Suprapubic skin (tissue), 4 donors: ENCODE measurements around the gene PTPRD. TPM values are rescaled to one million over a fixed set of nuclear protein-coding genes. Genes with fewer than 3 reads are reported as not detected.

Experiments used
- DNase-seq, 2 donors: peaks; one replicate each; pipeline ENCODE4 v3.0.0-alpha.2; 2019; ENCODE audit warnings: low spot score in 2 of 2
- H3K27ac ChIP-seq: fragments of 200-600 bp; sonication (generic); one replicate; pipeline ENCODE4 v1.5.1; 2019
- H3K27me3 ChIP-seq: fragments of 200-600 bp; sonication (generic); one replicate; pipeline ENCODE4 v1.5.1; 2019
- H3K36me3 ChIP-seq: fragments of 200-600 bp; sonication (generic); one replicate; pipeline ENCODE4 v1.5.1; 2019
- H3K4me1 ChIP-seq: fragments of 200-600 bp; sonication (generic); one replicate; pipeline ENCODE4 v1.5.1; 2019
- H3K4me3 ChIP-seq: fragments of 200-600 bp; sonication (generic); one replicate; pipeline ENCODE4 v1.5.1; 2019; ENCODE audit warnings: mild to moderate bottlenecking
- H3K9me3 ChIP-seq: fragments of 200-600 bp; sonication (generic); one replicate; pipeline ENCODE4 v1.5.1; 2019
- EP300 ChIP-seq: sonication (generic); formaldehyde crosslinking; IDR thresholded peaks from one replicate; pipeline ENCODE4 v1.6.1; 2017; ENCODE audit warnings: antibody characterized with exemption
- POLR2A ChIP-seq, 2 donors: fragments of 450-650 bp; IDR thresholded peaks; one replicate each; pipeline ENCODE4 v1.6.1; 2017; ENCODE audit warnings: antibody characterized with exemption in 2 of 2, mild to moderate bottlenecking in 2 of 2, moderate library complexity in 2 of 2
- POLR2AphosphoS5 ChIP-seq, 3 donors: sonication (generic); formaldehyde crosslinking; IDR thresholded peaks; one replicate each; pipeline ENCODE4 v1.6.1; 2017; ENCODE audit warnings: antibody characterized with exemption in 3 of 3
- WGBS: methylation state at CpG from one replicate; pipeline ENCODE4 v1.1.5; 2018; 5-methylcytosine and 5-hydroxymethylcytosine counted together
- total RNA-seq, 4 donors: library from RNA; depleted of rRNA; stranded (reverse); fragments of >200 nt; gene quantifications; one replicate each; pipeline ENCODE4 v1.1.0, GENCODE V29; 2016
- TF ChIP-seq, protein P1 (sequence below), 2 donors: fragments of 200-600 bp in 1 of 2; fragments of 450-650 bp in 1 of 2; sonication (generic) in 1 of 2; IDR thresholded peaks; one replicate each; pipeline ENCODE4 v1.5.1; 2016 to 2019; ENCODE audit warnings: antibody characterized with exemption in 2 of 2, mild to moderate bottlenecking in 1 of 2, moderate library complexity in 1 of 2

PTPRD gene
- total RNA-seq, 4 donors from 2014 or later = 0.49 to 3.3 (median 2.5) TPM

DNA sequence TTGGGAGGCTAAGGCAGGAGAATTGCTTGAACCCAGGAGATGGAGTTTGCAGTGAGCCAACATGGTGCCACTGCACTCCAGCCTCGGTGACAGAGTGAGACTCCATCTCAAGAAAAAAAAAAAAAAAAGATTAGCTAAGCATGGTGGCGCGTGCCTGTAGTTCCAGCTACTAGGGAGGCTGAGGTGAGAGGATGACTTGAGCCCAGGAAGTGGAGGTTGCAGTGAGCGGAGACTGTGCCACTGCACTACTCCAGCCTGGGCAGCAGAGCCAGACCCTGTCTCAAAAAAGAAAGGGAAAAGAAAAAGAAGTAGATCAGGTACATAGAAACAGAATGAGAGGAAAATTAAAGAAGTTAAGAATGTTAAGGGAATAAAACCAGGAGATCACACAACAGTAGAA, 1886.1 kb downstream of the PTPRD start:
- no peak for DNase-seq

DNA sequence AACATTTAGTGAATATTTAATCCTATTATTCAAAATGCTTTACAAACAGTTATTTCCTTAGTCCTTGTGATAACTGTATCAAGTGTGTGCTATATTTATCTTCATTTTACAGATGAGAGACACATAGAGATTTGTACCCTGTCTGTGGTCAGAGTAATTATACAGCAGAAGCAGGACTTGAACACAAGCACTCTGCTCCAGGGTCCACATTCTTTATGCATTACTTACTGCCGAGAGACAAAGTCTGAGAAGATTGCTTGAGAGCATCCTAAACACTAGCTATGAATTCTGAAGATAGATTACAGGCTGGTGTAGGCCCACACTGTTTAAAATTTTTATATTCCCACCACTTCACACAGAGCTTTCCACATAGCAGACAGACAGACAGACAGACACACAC, 1887.2 kb downstream of the PTPRD start:
- no peak for DNase-seq
- Histone ChIP-seq H3K36me3 (no peaks in the 10 kb centered on the region), H3K4me3 (no peak overlapping the region), H3K4me1 (no peaks in the 10 kb centered on the region), H3K27me3 (no peaks in the 10 kb centered on the region), H3K9me3 (no peaks in the 10 kb centered on the region), H3K27ac (no peak overlapping the region)
- TF ChIP-seq, protein P1, sequence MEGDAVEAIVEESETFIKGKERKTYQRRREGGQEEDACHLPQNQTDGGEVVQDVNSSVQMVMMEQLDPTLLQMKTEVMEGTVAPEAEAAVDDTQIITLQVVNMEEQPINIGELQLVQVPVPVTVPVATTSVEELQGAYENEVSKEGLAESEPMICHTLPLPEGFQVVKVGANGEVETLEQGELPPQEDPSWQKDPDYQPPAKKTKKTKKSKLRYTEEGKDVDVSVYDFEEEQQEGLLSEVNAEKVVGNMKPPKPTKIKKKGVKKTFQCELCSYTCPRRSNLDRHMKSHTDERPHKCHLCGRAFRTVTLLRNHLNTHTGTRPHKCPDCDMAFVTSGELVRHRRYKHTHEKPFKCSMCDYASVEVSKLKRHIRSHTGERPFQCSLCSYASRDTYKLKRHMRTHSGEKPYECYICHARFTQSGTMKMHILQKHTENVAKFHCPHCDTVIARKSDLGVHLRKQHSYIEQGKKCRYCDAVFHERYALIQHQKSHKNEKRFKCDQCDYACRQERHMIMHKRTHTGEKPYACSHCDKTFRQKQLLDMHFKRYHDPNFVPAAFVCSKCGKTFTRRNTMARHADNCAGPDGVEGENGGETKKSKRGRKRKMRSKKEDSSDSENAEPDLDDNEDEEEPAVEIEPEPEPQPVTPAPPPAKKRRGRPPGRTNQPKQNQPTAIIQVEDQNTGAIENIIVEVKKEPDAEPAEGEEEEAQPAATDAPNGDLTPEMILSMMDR (IDR thresholded peaks at IDR 0.05) = no peak
- TF ChIP-seq EP300 (no peak), POLR2AphosphoS5 (IDR thresholded peaks at IDR 0.05) (no peak), POLR2A (IDR thresholded peaks at IDR 0.05) (no peak)
- 29% methylated on average over 1 of the region's 1 CpG for WGBS

More for the DNA sequence above, 1886.1 kb downstream of the PTPRD start:
- no peaks in the 10 kb centered on the region for H3K9me3 ChIP-seq
- no peaks in the 10 kb centered on the region for H3K27me3 ChIP-seq
- no peaks in the 10 kb centered on the region for H3K36me3 ChIP-seq
- no peak overlapping the region for H3K27ac ChIP-seq
- no peak overlapping the region for H3K4me3 ChIP-seq
- WGBS = 97% methylated on average over 4 of the region's 4 CpGs
- TF ChIP-seq POLR2AphosphoS5 (IDR thresholded peaks at IDR 0.05) = no peak
- no peak for TF ChIP-seq POLR2A (IDR thresholded peaks at IDR 0.05)
- no peak for TF ChIP-seq EP300
- TF ChIP-seq, protein P1 (IDR thresholded peaks at IDR 0.05) = no peak
- no peaks in the 10 kb centered on the region for H3K4me1 ChIP-seq

DNA sequence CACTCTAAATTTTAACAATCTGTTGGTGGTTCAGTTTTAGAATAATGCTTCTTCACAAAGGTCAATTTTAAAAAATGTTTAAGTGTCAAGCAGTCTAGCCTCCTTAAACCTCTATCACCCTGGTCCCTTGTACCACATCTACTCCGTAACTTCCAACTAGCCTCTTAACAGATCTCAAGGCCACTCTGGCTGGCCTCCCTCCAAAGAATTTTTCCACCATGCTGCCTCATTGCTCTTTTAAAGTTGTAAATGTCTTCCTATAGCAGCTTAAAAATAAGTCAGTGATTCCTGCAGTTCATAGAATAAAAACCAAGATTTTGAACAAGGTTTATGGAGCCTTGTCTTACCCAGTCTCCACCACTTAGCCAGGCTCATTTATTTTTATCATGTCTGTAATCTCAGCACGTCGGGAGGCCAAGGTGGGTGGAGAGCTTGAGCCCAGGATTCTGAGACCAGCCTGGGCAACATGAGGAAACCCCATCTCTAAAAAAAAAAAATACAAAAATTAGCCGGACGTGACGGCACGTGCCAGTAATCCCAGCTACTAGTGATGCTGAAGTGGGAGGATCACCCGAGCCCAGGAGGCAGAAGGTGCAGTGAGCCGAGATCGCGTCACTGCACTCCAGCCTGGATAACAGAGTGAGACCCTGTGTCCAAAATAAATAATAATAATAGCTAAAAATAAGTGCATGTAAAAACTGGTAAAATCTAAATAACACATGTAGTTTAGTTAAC, 1888.4 kb downstream of the PTPRD start:
- no peak overlapping the region for H3K4me3 ChIP-seq
- no peaks in the 10 kb centered on the region for H3K27me3 ChIP-seq
- H3K27ac ChIP-seq = no peak overlapping the region
- no peaks in the 10 kb centered on the region for H3K9me3 ChIP-seq
- TF ChIP-seq POLR2A (IDR thresholded peaks at IDR 0.05) (no peak), POLR2AphosphoS5 (IDR thresholded peaks at IDR 0.05) (no peak), EP300 (no peak)
- TF ChIP-seq, protein P1 (IDR thresholded peaks at IDR 0.05) = no peak
- no peaks in the 10 kb centered on the region for H3K36me3 ChIP-seq
- DNase-seq = no peak
- H3K4me1 ChIP-seq = no peaks in the 10 kb centered on the region
- 82% methylated on average over 11 of the region's 11 CpGs for WGBS

DNA sequence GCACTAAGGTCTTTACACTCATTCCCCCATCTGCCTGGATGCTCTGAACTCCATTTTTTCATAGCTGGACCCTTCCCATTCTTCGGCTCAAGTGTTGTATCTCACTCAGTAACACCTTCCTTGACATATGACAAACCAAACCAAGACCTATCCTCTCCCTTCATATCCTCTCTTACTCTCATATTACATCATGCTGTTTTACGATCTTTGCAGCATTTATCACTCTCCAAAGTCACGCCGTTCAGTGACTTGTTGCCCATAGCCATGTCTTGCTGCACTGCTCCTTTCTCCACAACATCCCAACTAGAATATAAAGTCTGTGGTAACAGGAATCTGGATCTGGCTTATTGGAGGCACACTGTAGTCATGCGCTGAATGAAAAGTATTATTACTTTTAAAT, 1889.6 kb downstream of the PTPRD start:
- Histone ChIP-seq H3K36me3 (no peaks in the 10 kb centered on the region), H3K27ac (no peak overlapping the region), H3K27me3 (no peaks in the 10 kb centered on the region), H3K4me3 (no peak overlapping the region), H3K4me1 (no peaks in the 10 kb centered on the region), H3K9me3 (no peaks in the 10 kb centered on the region)
- no peak for DNase-seq
- 91% methylated on average over 5 of the region's 5 CpGs for WGBS
- TF ChIP-seq POLR2AphosphoS5 (IDR thresholded peaks at IDR 0.05) = no peak
- no peak for TF ChIP-seq POLR2A (IDR thresholded peaks at IDR 0.05)
- TF ChIP-seq, protein P1 (IDR thresholded peaks at IDR 0.05) = no peak
- no peak for TF ChIP-seq EP300

DNA sequence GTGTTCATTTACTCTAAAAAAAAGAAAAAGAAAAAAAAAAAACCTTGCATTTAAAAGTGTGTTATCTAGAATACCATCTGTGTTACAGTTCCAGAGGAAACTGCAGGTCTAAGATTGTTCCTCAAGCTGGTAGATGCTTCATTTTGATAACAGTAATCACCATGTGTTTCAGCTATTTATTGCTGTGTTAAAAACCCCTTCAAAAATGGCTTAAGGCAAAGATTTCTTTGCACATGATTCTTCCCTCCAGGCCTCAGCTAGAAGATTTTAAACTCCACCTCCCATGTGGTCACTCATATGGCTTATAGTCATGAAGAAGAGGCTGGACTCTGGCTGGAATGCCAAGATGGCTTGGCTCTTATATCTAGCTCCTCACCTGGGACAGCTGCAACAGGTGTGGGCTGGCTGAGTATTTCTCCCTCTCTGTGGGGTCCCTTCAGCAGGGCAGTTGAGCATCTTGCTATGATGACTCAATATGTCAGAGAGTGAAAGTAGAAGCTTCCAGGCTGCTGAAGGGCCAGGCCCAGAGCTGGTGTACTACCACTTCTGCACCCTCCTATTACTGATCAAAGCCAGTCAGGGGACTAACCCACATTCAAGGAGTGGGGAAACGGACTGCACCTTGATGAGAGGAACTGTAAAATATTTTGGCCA, 1892.8 kb downstream of the PTPRD start:
- DNase-seq = no peak
- no peak for TF ChIP-seq EP300
- H3K4me1 ChIP-seq = no peaks in the 10 kb centered on the region
- no peaks in the 10 kb centered on the region for H3K27me3 ChIP-seq
- no peaks in the 10 kb centered on the region for H3K9me3 ChIP-seq
- no peak overlapping the region for H3K27ac ChIP-seq
- 58% methylated on average over 1 of the region's 1 CpG for WGBS
- H3K4me3 ChIP-seq = no peak overlapping the region
- no peaks in the 10 kb centered on the region for H3K36me3 ChIP-seq
